ENCODE data around the gene MSMP. TPM values are rescaled to one million over a fixed set of nuclear protein-coding genes. Genes with fewer than 3 reads are reported as not detected.

The MSMP gene
- total and polyA plus RNA-seq, 2 donors (not counting 3 experiments of a cell fraction or from before 2014, with no cell fraction given) = 18.8 to 29.0 TPM

DNA sequence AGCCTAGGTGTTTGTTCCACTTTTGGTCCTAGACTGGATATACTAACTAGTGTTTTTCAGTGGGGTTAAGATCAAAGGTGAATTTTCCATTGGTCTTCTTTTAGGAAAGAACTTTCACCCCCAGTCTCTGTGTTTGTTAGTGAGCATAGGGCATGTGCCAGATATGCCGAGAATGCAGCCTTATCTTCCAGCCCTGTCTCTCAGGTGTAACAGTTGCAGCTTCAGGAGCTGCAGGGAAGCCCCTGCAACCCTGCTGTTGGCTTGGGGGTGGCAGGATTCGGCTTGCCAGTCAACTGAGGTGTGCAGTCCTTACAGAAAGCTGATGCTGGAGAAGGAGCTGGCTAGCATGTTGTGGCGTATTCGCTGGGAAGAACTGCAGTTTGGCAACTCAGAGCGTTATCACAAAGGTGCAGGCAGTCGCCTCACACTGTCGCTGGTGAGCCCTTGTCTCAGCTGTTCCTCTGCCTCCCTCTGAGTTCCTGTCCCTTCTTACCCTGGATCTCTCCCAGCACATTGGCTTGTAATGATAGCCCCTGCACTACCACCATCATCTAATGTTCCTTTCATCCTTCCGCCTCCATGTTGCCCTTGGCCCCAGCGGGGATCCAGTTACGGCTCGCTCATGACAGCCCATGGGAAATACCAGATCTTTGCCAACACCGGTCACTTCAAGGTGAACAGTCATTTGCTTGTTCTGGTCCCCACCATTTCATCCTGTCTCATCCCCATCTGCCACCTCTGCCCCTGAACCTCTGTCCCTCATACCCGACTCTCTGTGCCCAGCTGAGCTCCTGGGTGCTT, 47.5 kb upstream of the MSMP start:
- Histone ChIP-seq H2AFZ (ENCODE audit: low read depth, low read length) (no peak overlapping the region), H3K4me2 (ENCODE audit: insufficient read depth, low read length) (no peak overlapping the region), H3K9me3 (replicated peaks; ENCODE audit: control insufficient read depth, insufficient read depth, low read length) (no peaks in the 10 kb centered on the region), H3K27ac (ENCODE audit: insufficient read depth, low read depth, low read length) (no peak overlapping the region), H3K9ac (replicated peaks; ENCODE audit: extremely low read depth, insufficient read depth, low read length) (no peak overlapping the region), H3K9me1 (replicated peaks; ENCODE audit: control insufficient read depth, extremely low read depth, insufficient read depth, low read length) (no peaks in the 10 kb centered on the region), H3K36me3 (ENCODE audit: control insufficient read depth in 2 of 2, extremely low read depth in 1 of 2, insufficient read depth in 2 of 2, low read length in 2 of 2) (peaks cover 0 to 2% of the 10 kb centered on the region in 2 experiments), H3K79me2 (ENCODE audit: control insufficient read depth, insufficient read depth, low read length) (no peaks in the 10 kb centered on the region), H4K20me1 (replicated peaks; ENCODE audit: control insufficient read depth, extremely low read depth, insufficient read depth, low read length) (no peaks in the 10 kb centered on the region), H3K4me1 (ENCODE audit: control insufficient read depth, extremely low read depth, insufficient read depth, low read length) (peaks cover 19% of the 10 kb centered on the region), H3K4me3 (replicated peaks in 1 of 3; ENCODE audit: insufficient read depth in 1 of 3, low read depth in 1 of 3, low read length in 3 of 3) (no peak overlapping the region), H3K27me3 (ENCODE audit: control insufficient read depth in 2 of 2, insufficient read depth in 2 of 2, low read length in 2 of 2) (no peaks in the 10 kb centered on the region)
- FAIRE-seq = no peak
- CTCF ChIA-PET = interaction anchor here (1.0 to 1.6 kb wide), 2 partner anchors 11 to 81 kb away, joined by 5 read pairs; no protein-coding TSS in a partner anchor
- DNase-seq (ENCODE audit: low read depth, low spot score) = no peak
- no TSS peak for BruUV-seq (replicated peaks)
- TF ChIP-seq POLR2AphosphoS5 (IDR thresholded peaks at IDR 0.05; ENCODE audit: insufficient read depth, low read depth, low read length) (no peak), FOS (IDR thresholded peaks at IDR 0.05; ENCODE audit: borderline replicate concordance, insufficient read depth, low read length) (no peak), EZH2 (IDR thresholded peaks at IDR 0.05; ENCODE audit: borderline replicate concordance, low read depth, low read length, severe bottlenecking) (no peak), GATA2 (IDR thresholded peaks at IDR 0.05; ENCODE audit: insufficient read depth, insufficient read length, low read depth, low read length) (no peak), MYC (IDR thresholded peaks at IDR 0.05; ENCODE audit: low read depth, low read length) (no peak), JUN (IDR thresholded peaks at IDR 0.05; ENCODE audit: borderline replicate concordance, insufficient read depth, insufficient read length, low read depth) (no peak), POLR2A (IDR thresholded peaks at IDR 0.05; ENCODE audit: low read depth, low read length) (no peak)
- TF ChIP-seq, protein P1, sequence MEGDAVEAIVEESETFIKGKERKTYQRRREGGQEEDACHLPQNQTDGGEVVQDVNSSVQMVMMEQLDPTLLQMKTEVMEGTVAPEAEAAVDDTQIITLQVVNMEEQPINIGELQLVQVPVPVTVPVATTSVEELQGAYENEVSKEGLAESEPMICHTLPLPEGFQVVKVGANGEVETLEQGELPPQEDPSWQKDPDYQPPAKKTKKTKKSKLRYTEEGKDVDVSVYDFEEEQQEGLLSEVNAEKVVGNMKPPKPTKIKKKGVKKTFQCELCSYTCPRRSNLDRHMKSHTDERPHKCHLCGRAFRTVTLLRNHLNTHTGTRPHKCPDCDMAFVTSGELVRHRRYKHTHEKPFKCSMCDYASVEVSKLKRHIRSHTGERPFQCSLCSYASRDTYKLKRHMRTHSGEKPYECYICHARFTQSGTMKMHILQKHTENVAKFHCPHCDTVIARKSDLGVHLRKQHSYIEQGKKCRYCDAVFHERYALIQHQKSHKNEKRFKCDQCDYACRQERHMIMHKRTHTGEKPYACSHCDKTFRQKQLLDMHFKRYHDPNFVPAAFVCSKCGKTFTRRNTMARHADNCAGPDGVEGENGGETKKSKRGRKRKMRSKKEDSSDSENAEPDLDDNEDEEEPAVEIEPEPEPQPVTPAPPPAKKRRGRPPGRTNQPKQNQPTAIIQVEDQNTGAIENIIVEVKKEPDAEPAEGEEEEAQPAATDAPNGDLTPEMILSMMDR (IDR thresholded peaks at IDR 0.05; ENCODE audit: extremely low read depth in 1 of 2, insufficient read depth in 1 of 2, low read depth in 1 of 2, low read length in 2 of 2) = no peak
- TF ChIP-seq, protein P2, sequence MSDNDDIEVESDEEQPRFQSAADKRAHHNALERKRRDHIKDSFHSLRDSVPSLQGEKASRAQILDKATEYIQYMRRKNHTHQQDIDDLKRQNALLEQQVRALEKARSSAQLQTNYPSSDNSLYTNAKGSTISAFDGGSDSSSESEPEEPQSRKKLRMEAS (IDR thresholded peaks at IDR 0.05; ENCODE audit: insufficient read depth, insufficient read length) = no peak
- POLR2A ChIA-PET = no interaction called here
- dilution Hi-C loops (cut with MboI; ENCODE audit: extremely low pct_ligation_motif_present, low sequenced_read_pairs) (no loop called here), intact Hi-C loops (cut with micrococcal nuclease) (no loop called here)
